Fibroblast of lung (primary cell): ENCODE measurements around the gene PPP1R7. TPM values are rescaled to one million over a fixed set of nuclear protein-coding genes. Genes with fewer than 3 reads are reported as not detected.

Source experiments
- DNase-seq, 2 donors: peaks; one replicate each; pipeline versions ENCODE4 v3.0.0 to v3.0.0-alpha.2; 2010; ENCODE audit warnings: low read depth in 2 of 2
- H2AFZ ChIP-seq: 2 replicates; pipeline ENCODE4 v1.5.1; 2012; ENCODE audit warnings: low read length, control low read depth, inconsistent platforms
- H3K27ac ChIP-seq: 2 replicates; pipeline ENCODE4 v1.5.1; 2011; ENCODE audit warnings: low read length, control low read depth; ENCODE audit not compliant: insufficient read depth
- H3K27me3 ChIP-seq: 2 replicates; pipeline ENCODE4 v1.5.1; 2011; ENCODE audit warnings: mild to moderate bottlenecking, low read length; ENCODE audit not compliant: control insufficient read depth, insufficient read depth
- H3K36me3 ChIP-seq: 2 replicates; pipeline ENCODE4 v1.5.1; 2011; ENCODE audit warnings: low read length; ENCODE audit not compliant: control insufficient read depth, insufficient read depth
- H3K4me1 ChIP-seq: 2 replicates; pipeline ENCODE4 v1.5.1; 2011; ENCODE audit warnings: low read length; ENCODE audit not compliant: control insufficient read depth, insufficient read depth; ENCODE audit errors: extremely low read depth
- H3K4me2 ChIP-seq: 2 replicates; pipeline ENCODE4 v1.5.1; 2011; ENCODE audit warnings: low read length, control low read depth; ENCODE audit not compliant: insufficient read depth; ENCODE audit errors: extremely low read depth
- H3K4me3 ChIP-seq, 4 experiments: fragments of 200-600 bp in 1 of 4; sonication (generic) in 1 of 4; replicated peaks in 1 of 4; 2 replicates each; pipeline ENCODE4 v1.5.1; 2011 to 2016; ENCODE audit warnings: low read length in 4 of 4, low read depth in 3 of 4, mild to moderate bottlenecking in 3 of 4, control low read depth in 2 of 4, inconsistent platforms in 1 of 4, mixed read lengths in 1 of 4; ENCODE audit not compliant: insufficient read depth in 1 of 4; ENCODE audit errors: control extremely low read depth in 1 of 4
- H3K79me2 ChIP-seq: 2 replicates; pipeline ENCODE4 v1.5.1; 2012; ENCODE audit warnings: mild to moderate bottlenecking, low read length, inconsistent platforms; ENCODE audit not compliant: control insufficient read depth, insufficient read depth
- H3K9ac ChIP-seq: 2 replicates; pipeline ENCODE4 v1.5.1; 2011; ENCODE audit warnings: mild to moderate bottlenecking, low read length, control low read depth; ENCODE audit not compliant: insufficient read depth
- H3K9me3 ChIP-seq: 2 replicates; pipeline ENCODE4 v1.5.1; 2012; ENCODE audit warnings: low read depth, low read length; ENCODE audit not compliant: control insufficient read depth, insufficient read depth
- H4K20me1 ChIP-seq: 2 replicates; pipeline ENCODE4 v1.5.1; 2011; ENCODE audit warnings: low read length; ENCODE audit not compliant: control insufficient read depth, insufficient read depth; ENCODE audit errors: extremely low read depth
- EZH2 ChIP-seq: IDR thresholded peaks from 2 replicates; pipeline ENCODE4 v1.5.1; 2012; ENCODE audit warnings: low read length, control low read depth, mild to moderate bottlenecking; ENCODE audit errors: missing control alignments
- polyA plus RNA-seq, 2 donors: library from polyadenylated mRNA; depleted of rRNA in 1 of 2; stranded (reverse) in 1 of 2; unstranded in 1 of 2; fragments of >200 nt; gene quantifications; 2 replicates each; pipeline ENCODE4 v1.2.1, GENCODE V29; 2011 to 2012; ENCODE audit warnings: missing spikeins in 1 of 2
- total RNA-seq: library from RNA; depleted of rRNA; stranded (reverse); fragments of >200 nt; gene quantifications from 2 replicates; pipeline ENCODE4 v1.2.1, GENCODE V29; 2014
- TF ChIP-seq, protein P1 (sequence below), 2 donors: IDR thresholded peaks in 1 of 2; conservative IDR thresholded peaks in 1 of 2; 1 replicate in 1 of 2; 2 replicates in 1 of 2; pipeline ENCODE4 v1.5.1; 2011 to 2012; ENCODE audit warnings: low read length in 2 of 2, control low read depth in 1 of 2, inconsistent platforms in 1 of 2, low read depth in 1 of 2, mild to moderate bottlenecking in 1 of 2

The PPP1R7 gene
- total and polyA plus RNA-seq, 2 donors (not counting 1 experiment from before 2014, with no cell fraction given), result 70.7 to 141 TPM

DNA sequence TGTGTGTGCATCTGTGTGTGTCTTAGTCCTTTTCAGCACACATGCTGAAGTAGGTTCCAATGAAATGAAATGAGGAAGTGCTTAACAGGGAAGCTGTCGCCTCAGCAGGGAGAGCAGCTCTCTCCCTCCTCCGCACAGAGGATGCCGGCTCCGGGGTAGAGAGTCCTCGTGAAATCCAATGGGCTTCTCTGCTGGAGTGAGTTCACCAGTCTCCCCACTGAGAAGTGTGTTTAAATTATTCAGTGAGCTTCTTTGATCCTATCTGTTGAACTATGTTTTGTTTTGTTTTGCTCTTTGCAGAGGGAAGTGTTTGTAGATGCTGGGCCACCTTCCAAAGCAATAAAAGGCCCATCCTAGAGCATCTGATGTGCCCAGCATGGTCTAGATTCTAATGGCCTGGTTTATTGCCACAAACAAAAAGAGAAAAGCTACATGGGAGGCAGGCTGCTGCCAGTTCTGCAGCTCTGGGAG is 6.7 kb downstream of the PPP1R7 start:
- no peaks in the 10 kb centered on the region for H3K27me3 ChIP-seq
- H3K9ac ChIP-seq, result no peak overlapping the region
- H2AFZ ChIP-seq, result no peak overlapping the region

DNA sequence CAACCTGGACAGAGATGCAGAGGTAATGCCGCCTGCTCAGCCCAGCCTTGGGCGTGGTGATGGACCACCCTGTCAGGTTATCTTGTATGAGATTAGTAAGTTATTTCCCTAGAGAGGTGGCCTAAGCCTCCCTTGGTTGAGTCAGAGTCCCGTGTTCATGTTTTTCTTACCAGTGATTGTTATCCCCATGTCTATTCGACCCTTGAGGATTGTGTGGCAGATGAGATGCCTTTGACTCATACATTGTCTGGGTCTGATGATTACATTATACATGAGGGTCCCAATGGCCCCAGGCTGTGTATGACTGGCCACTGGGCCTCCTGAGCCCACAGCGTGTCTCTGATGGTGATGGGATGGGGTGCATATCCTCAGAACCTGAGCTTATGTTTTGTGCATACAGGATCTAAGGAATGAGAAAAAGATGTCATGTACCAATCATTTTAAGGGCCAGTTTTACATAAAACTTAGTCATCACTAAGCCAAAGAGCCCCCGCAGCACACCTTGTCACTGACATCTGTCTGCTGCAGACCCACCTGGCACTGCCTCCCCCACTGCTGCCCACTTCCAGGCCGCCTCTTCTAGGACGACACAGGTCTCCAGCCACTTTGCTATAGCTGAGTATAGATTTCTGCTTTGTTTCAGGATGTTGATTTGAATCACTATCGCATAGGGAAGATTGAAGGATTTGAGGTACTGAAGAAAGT is 7.7 kb downstream of the PPP1R7 start:
- DNase-seq, result peak in 1 of 2 donors; percentile 45
- no peak overlapping the region for H3K9ac ChIP-seq
- H3K27me3 ChIP-seq, result no peaks in the 10 kb centered on the region
- no peak for TF ChIP-seq EZH2
- TF ChIP-seq, protein P1, sequence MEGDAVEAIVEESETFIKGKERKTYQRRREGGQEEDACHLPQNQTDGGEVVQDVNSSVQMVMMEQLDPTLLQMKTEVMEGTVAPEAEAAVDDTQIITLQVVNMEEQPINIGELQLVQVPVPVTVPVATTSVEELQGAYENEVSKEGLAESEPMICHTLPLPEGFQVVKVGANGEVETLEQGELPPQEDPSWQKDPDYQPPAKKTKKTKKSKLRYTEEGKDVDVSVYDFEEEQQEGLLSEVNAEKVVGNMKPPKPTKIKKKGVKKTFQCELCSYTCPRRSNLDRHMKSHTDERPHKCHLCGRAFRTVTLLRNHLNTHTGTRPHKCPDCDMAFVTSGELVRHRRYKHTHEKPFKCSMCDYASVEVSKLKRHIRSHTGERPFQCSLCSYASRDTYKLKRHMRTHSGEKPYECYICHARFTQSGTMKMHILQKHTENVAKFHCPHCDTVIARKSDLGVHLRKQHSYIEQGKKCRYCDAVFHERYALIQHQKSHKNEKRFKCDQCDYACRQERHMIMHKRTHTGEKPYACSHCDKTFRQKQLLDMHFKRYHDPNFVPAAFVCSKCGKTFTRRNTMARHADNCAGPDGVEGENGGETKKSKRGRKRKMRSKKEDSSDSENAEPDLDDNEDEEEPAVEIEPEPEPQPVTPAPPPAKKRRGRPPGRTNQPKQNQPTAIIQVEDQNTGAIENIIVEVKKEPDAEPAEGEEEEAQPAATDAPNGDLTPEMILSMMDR (conservative IDR thresholded peaks at IDR 0.05 in 1 of 2, IDR thresholded peaks at IDR 0.05 in 1 of 2; ENCODE audit: low read depth in 1 of 2, low read length in 2 of 2), result no peak
- H3K27ac ChIP-seq, result no peak overlapping the region
- no peak overlapping the region for H3K4me3 ChIP-seq
- H3K9me3 ChIP-seq, result no peaks in the 10 kb centered on the region
- no peak overlapping the region for H2AFZ ChIP-seq
- H3K4me2 ChIP-seq, result no peak overlapping the region
- no peaks in the 10 kb centered on the region for H4K20me1 ChIP-seq
- peaks cover 7% of the 10 kb centered on the region for H3K4me1 ChIP-seq
- peaks cover 15% of the 10 kb centered on the region for H3K36me3 ChIP-seq
- H3K79me2 ChIP-seq, result peaks cover 2% of the 10 kb centered on the region

More for the DNA sequence above, 6.7 kb downstream of the PPP1R7 start:
- TF ChIP-seq EZH2, result no peak
- TF ChIP-seq, protein P1 (conservative IDR thresholded peaks at IDR 0.05 in 1 of 2, IDR thresholded peaks at IDR 0.05 in 1 of 2; ENCODE audit: low read depth in 1 of 2, low read length in 2 of 2), result no peak
- Histone ChIP-seq H3K36me3 (peaks cover 13% of the 10 kb centered on the region), H3K4me2 (no peak overlapping the region), H3K9me3 (no peaks in the 10 kb centered on the region), H4K20me1 (no peaks in the 10 kb centered on the region), H3K79me2 (peaks cover 5% of the 10 kb centered on the region), H3K4me3 (no peak overlapping the region), H3K27ac (no peak overlapping the region), H3K4me1 (peaks cover 6% of the 10 kb centered on the region)
- no peak for DNase-seq

DNA sequence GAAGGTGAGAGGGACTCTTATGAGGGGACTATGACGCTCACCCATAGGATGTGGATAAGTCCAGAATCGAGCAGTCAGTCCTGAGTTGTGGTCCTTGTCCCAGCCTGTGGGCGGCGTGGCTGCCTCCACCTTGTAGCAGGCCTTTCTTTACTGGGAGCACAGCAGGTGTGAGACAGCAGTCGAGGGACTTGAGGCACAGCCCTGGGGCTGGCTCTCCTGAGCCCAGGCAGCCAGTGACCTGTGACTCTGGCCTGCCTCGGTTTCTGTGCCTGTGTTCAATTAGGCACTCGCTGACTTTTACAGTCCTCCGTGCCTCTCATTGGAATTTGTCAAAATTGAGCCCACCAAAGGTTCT is 8.3 kb downstream of the PPP1R7 start:
- no peak overlapping the region for H3K27ac ChIP-seq
- no peak for DNase-seq
- TF ChIP-seq, protein P1 (conservative IDR thresholded peaks at IDR 0.05 in 1 of 2, IDR thresholded peaks at IDR 0.05 in 1 of 2; ENCODE audit: low read depth in 1 of 2, low read length in 2 of 2), result no peak
- TF ChIP-seq EZH2, result no peak
- no peaks in the 10 kb centered on the region for H3K27me3 ChIP-seq
- no peak overlapping the region for H3K4me3 ChIP-seq
- H3K4me2 ChIP-seq, result no peak overlapping the region
- H2AFZ ChIP-seq, result no peak overlapping the region
- no peaks in the 10 kb centered on the region for H3K9me3 ChIP-seq
- peaks cover under 1% of the 10 kb centered on the region for H3K79me2 ChIP-seq
- H4K20me1 ChIP-seq, result no peaks in the 10 kb centered on the region
- H3K9ac ChIP-seq, result no peak overlapping the region
- H3K4me1 ChIP-seq, result peaks cover 7% of the 10 kb centered on the region
- H3K36me3 ChIP-seq, result peaks cover 16% of the 10 kb centered on the region
